ACC112 (cell line): ENCODE measurements around the gene MARK1.
"Not testable (repeated sequence)": the region's sequence is repeated elsewhere in the genome, so short reads cannot be mapped to it uniquely, and the experiment has no call there.

Experiments used
- H2AFZ ChIP-seq: fragments of 200-600 bp; sonication (generic); one replicate; pipeline ENCODE4 v1.6.0; 2017; ENCODE audit warnings: antibody characterized with exemption, low read length; ENCODE audit not compliant: unreplicated experiment
- H3K27ac ChIP-seq: fragments of 200-600 bp; sonication (generic); 2 replicates; pipeline ENCODE4 v1.5.1; 2014; ENCODE audit warnings: low read depth, mild to moderate bottlenecking, antibody characterized with exemption, low read length, moderate library complexity
- H3K27me3 ChIP-seq: fragments of 200-600 bp; sonication (generic); 2 replicates; pipeline ENCODE4 v1.6.1; 2014; ENCODE audit warnings: mild to moderate bottlenecking, antibody characterized with exemption, low read length, moderate library complexity, mixed read lengths; ENCODE audit not compliant: insufficient read depth
- H3K36me3 ChIP-seq: fragments of 200-600 bp; sonication (generic); 2 replicates; pipeline ENCODE4 v1.6.1; 2016; ENCODE audit warnings: mild to moderate bottlenecking, antibody characterized with exemption, low read length, moderate library complexity, mixed read lengths; ENCODE audit not compliant: insufficient read depth
- H3K4me1 ChIP-seq: fragments of 200-600 bp; sonication (generic); one replicate; pipeline ENCODE4 v1.6.1; 2016; ENCODE audit warnings: low read length, mixed read lengths; ENCODE audit not compliant: insufficient read depth, unreplicated experiment, control insufficient read depth
- H3K4me3 ChIP-seq: fragments of 200-600 bp; sonication (generic); 2 replicates; pipeline ENCODE4 v1.5.1; 2014; ENCODE audit warnings: mild to moderate bottlenecking, low read depth, low read length
- H3K79me2 ChIP-seq: fragments of 200-600 bp; sonication (generic); one replicate; pipeline ENCODE4 v1.6.0; 2016; ENCODE audit warnings: low read length; ENCODE audit not compliant: control insufficient read depth, unreplicated experiment, insufficient read depth

Gene MARK1

GRCh38 chr1:220669005-220669404 is 141.1 kb downstream of the MARK1 start:
- Histone ChIP-seq H3K36me3 (no peaks in the 10 kb centered on the region), H3K27me3 (peaks cover 6% of the 10 kb centered on the region; the same call in 1 of the 2 replicates), H2AFZ (no peak overlapping the region), H3K79me2 (no peaks in the 10 kb centered on the region), H3K4me3 (no peak overlapping the region), H3K27ac (no peak overlapping the region), H3K4me1 (no peaks in the 10 kb centered on the region)

GRCh38 chr1:220670365-220670764 is 142.4 kb downstream of the MARK1 start:
- no peak overlapping the region for H3K4me3 ChIP-seq
- no peak overlapping the region for H3K27ac ChIP-seq
- no peaks in the 10 kb centered on the region for H3K36me3 ChIP-seq
- no peaks in the 10 kb centered on the region for H3K4me1 ChIP-seq
- no peaks in the 10 kb centered on the region for H3K79me2 ChIP-seq
- peaks cover 5% of the 10 kb centered on the region; the same call in 1 of the 2 replicates for H3K27me3 ChIP-seq
- no peak overlapping the region for H2AFZ ChIP-seq

GRCh38 chr1:220673921-220674320 is 146.0 kb downstream of the MARK1 start:
- Histone ChIP-seq H3K79me2 (no peaks in the 10 kb centered on the region), H3K4me3 (no peak overlapping the region), H2AFZ (no peak overlapping the region), H3K27me3 (peaks cover 5% of the 10 kb centered on the region; the same call in 1 of the 2 replicates), H3K4me1 (no peaks in the 10 kb centered on the region), H3K27ac (no peak overlapping the region), H3K36me3 (no peaks in the 10 kb centered on the region)

GRCh38 chr1:220677251-220677650 is 149.3 kb downstream of the MARK1 start:
- no peaks in the 10 kb centered on the region for H3K79me2 ChIP-seq
- H2AFZ ChIP-seq, result no peak overlapping the region
- H3K27ac ChIP-seq, result no peak overlapping the region
- H3K4me3 ChIP-seq, result no peak overlapping the region
- H3K27me3 ChIP-seq, result peaks cover 5% of the 10 kb centered on the region; the same call in 1 of the 2 replicates
- no peaks in the 10 kb centered on the region for H3K36me3 ChIP-seq
- H3K4me1 ChIP-seq, result peaks cover 5% of the 10 kb centered on the region

GRCh38 chr1:220680085-220680687 is 152.2 kb downstream of the MARK1 start:
- Histone ChIP-seq H3K27me3 (no peaks in the 10 kb centered on the region), H3K79me2 (no peaks in the 10 kb centered on the region), H3K4me1 (peaks cover 5% of the 10 kb centered on the region), H3K4me3 (no peak overlapping the region), H3K27ac (no peak overlapping the region), H3K36me3 (no peaks in the 10 kb centered on the region), H2AFZ (no peak overlapping the region)

GRCh38 chr1:220681220-220681880 is 153.4 kb downstream of the MARK1 start:
- H2AFZ ChIP-seq, result peak overlapping the region; percentile 82
- H3K27me3 ChIP-seq, result no peaks in the 10 kb centered on the region
- no peak overlapping the region for H3K27ac ChIP-seq
- no peaks in the 10 kb centered on the region for H3K79me2 ChIP-seq
- H3K4me3 ChIP-seq, result peak overlapping the region; percentile 70
- no peaks in the 10 kb centered on the region for H3K36me3 ChIP-seq
- H3K4me1 ChIP-seq, result peaks cover 5% of the 10 kb centered on the region

GRCh38 chr1:220682901-220683576 is 155.1 kb downstream of the MARK1 start:
- H3K36me3 ChIP-seq, result no peaks in the 10 kb centered on the region
- no peak overlapping the region for H3K4me3 ChIP-seq
- no peak overlapping the region for H3K27ac ChIP-seq
- no peak overlapping the region for H2AFZ ChIP-seq
- no peaks in the 10 kb centered on the region for H3K27me3 ChIP-seq
- H3K4me1 ChIP-seq, result peaks cover 5% of the 10 kb centered on the region
- no peaks in the 10 kb centered on the region for H3K79me2 ChIP-seq

- not testable (repeated sequence) for H3K27ac ChIP-seq, H3K4me3 ChIP-seq, H3K36me3 ChIP-seq, H3K4me1 ChIP-seq, H2AFZ ChIP-seq, H3K27me3 ChIP-seq, H3K79me2 ChIP-seq
These were observed 155.8 kb downstream of the MARK1 start for GRCh38 chr1:220683716-220684115.

GRCh38 chr1:220684890-220685289 is 157.0 kb downstream of the MARK1 start:
- no peak overlapping the region for H2AFZ ChIP-seq
- peaks cover 8% of the 10 kb centered on the region for H3K4me1 ChIP-seq
- no peak overlapping the region for H3K4me3 ChIP-seq
- no peaks in the 10 kb centered on the region for H3K36me3 ChIP-seq
- no peaks in the 10 kb centered on the region for H3K79me2 ChIP-seq
- H3K27ac ChIP-seq, result no peak overlapping the region
- no peaks in the 10 kb centered on the region for H3K27me3 ChIP-seq

- Histone ChIP-seq H3K79me2 (no peaks in the 10 kb centered on the region), H3K4me1 (peaks cover 8% of the 10 kb centered on the region), H3K27ac (no peak overlapping the region), H3K27me3 (peaks cover 4% of the 10 kb centered on the region; the same call in 1 of the 2 replicates), H3K4me3 (no peak overlapping the region), H3K36me3 (no peaks in the 10 kb centered on the region), H2AFZ (no peak overlapping the region)
These were observed 157.9 kb downstream of the MARK1 start for GRCh38 chr1:220685879-220686278.

- Histone ChIP-seq H3K4me3 (no peak overlapping the region), H3K27me3 (peaks cover 18% of the 10 kb centered on the region), H3K27ac (no peak overlapping the region), H3K4me1 (peaks cover 4% of the 10 kb centered on the region), H2AFZ (no peak overlapping the region), H3K79me2 (no peaks in the 10 kb centered on the region), H3K36me3 (no peaks in the 10 kb centered on the region)
These were observed 159.9 kb downstream of the MARK1 start for GRCh38 chr1:220687809-220688208.
